B cell (primary cell): Measurements from ENCODE around the gene KCNF1.

Experiments
- EZH2 ChIP-seq: IDR thresholded peaks from 2 replicates; pipeline ENCODE4 v1.6.1; 2012; ENCODE audit warnings: borderline replicate concordance, low read depth, mild to moderate bottlenecking, moderate library complexity, low read length; ENCODE audit not compliant: insufficient read depth, poor library complexity, severe bottlenecking
- TF ChIP-seq, protein P1 (sequence below): fragments of 200-600 bp; IDR thresholded peaks from one replicate; pipeline ENCODE4 v1.8.0; 2022; ENCODE audit warnings: antibody characterized with exemption, mild to moderate bottlenecking

GRCh38 chr2:10909050-10909995 is 2.4 kb upstream of the KCNF1 start:
- TF ChIP-seq, protein P1, sequence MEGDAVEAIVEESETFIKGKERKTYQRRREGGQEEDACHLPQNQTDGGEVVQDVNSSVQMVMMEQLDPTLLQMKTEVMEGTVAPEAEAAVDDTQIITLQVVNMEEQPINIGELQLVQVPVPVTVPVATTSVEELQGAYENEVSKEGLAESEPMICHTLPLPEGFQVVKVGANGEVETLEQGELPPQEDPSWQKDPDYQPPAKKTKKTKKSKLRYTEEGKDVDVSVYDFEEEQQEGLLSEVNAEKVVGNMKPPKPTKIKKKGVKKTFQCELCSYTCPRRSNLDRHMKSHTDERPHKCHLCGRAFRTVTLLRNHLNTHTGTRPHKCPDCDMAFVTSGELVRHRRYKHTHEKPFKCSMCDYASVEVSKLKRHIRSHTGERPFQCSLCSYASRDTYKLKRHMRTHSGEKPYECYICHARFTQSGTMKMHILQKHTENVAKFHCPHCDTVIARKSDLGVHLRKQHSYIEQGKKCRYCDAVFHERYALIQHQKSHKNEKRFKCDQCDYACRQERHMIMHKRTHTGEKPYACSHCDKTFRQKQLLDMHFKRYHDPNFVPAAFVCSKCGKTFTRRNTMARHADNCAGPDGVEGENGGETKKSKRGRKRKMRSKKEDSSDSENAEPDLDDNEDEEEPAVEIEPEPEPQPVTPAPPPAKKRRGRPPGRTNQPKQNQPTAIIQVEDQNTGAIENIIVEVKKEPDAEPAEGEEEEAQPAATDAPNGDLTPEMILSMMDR, result peak; percentile 19
- TF ChIP-seq EZH2, result no peak
